H1 (cell line): ENCODE results near the gene EMD. TPM values are rescaled to one million over a fixed set of nuclear protein-coding genes. Genes with fewer than 3 reads are reported as not detected.

ENCODE experiments used
- CTCF ChIA-PET: fragments of 300-600 bp; sonication (Branson Sonifier 250); formaldehyde crosslinking; loops from one replicate; lab custom pipeline; 2021; ENCODE audit not compliant: partially characterized antibody; lab: Charles Lee
- POLR2A ChIA-PET: fragments of 300-600 bp; sonication (Branson Sonifier 250); formaldehyde crosslinking; loops from one replicate; lab custom pipeline; 2021; ENCODE audit warnings: inconsistent platforms; ENCODE audit not compliant: partially characterized antibody; lab: Charles Lee
- DNase-seq, 2 experiments: peaks; one replicate each; pipeline versions ENCODE4 v3.0.0 to v3.0.0-alpha.2; 2010 to 2022; ENCODE audit warnings: low spot score in 2 of 2, low read depth in 1 of 2, mixed read lengths in 1 of 2
- FAIRE-seq: peaks from 2 replicates; lab custom pipeline; 2011; peaks lifted over from hg19 to GRCh38; lab: Jason Lieb, UNC
- H2AFZ ChIP-seq: 2 replicates; pipeline ENCODE4 v1.8.1; 2012; ENCODE audit warnings: low read length, inconsistent platforms
- H2AK5ac ChIP-seq: 2 replicates; pipeline ENCODE4 v1.6.1; 2013; ENCODE audit warnings: low read depth, low read length
- H2BK120ac ChIP-seq: replicated peaks from 2 replicates; pipeline ENCODE3; 2013; ENCODE audit warnings: low read depth, low read length, inconsistent platforms
- H2BK12ac ChIP-seq: 2 replicates; pipeline ENCODE4 v1.6.1; 2013; ENCODE audit warnings: low read depth, low read length
- H2BK15ac ChIP-seq: 2 replicates; pipeline ENCODE4 v1.6.1; 2013; ENCODE audit warnings: low read length
- H2BK20ac ChIP-seq: 2 replicates; pipeline ENCODE4 v1.6.1; 2013; ENCODE audit warnings: low read length
- H2BK5ac ChIP-seq: 2 replicates; pipeline ENCODE4 v1.6.1; 2013; ENCODE audit warnings: low read depth, low read length
- H3K14ac ChIP-seq: 2 replicates; pipeline ENCODE4 v1.6.1; 2013; ENCODE audit warnings: inconsistent platforms; ENCODE audit not compliant: insufficient read length
- H3K18ac ChIP-seq: 2 replicates; pipeline ENCODE4 v1.6.1; 2013; ENCODE audit warnings: low read length; ENCODE audit errors: extremely low read depth
- H3K23ac ChIP-seq: 2 replicates; pipeline ENCODE4 v1.6.1; 2013; ENCODE audit warnings: inconsistent platforms; ENCODE audit not compliant: insufficient read length
- H3K23me2 ChIP-seq: 2 replicates; pipeline ENCODE4 v1.6.1; 2013; ENCODE audit warnings: low read depth, low read length
- H3K27ac ChIP-seq: 2 replicates; pipeline ENCODE4 v1.6.1; 2011; ENCODE audit warnings: low read depth, low read length, inconsistent platforms
- H3K27me3 ChIP-seq, 4 experiments: replicated peaks in 1 of 4; 1 replicate in 1 of 4; 2 replicates in 3 of 4; pipeline versions ENCODE4 v1.6.1 to v1.8.1; 2011 to 2013; ENCODE audit warnings: low read length in 3 of 4, mild to moderate bottlenecking in 3 of 4, inconsistent platforms in 2 of 4, mixed read lengths in 2 of 4, moderate library complexity in 1 of 4; ENCODE audit not compliant: control insufficient read depth in 3 of 4, insufficient read depth in 3 of 4; ENCODE audit errors: extremely low read depth in 1 of 4
- H3K36me3 ChIP-seq, 4 experiments: 2 replicates each; pipeline versions ENCODE4 v1.6.1 to v1.8.1; 2011 to 2013; ENCODE audit warnings: mild to moderate bottlenecking in 4 of 4, low read length in 3 of 4, moderate library complexity in 2 of 4, control low read depth in 1 of 4, inconsistent platforms in 1 of 4; ENCODE audit not compliant: insufficient read depth in 4 of 4, control insufficient read depth in 2 of 4
- H3K4ac ChIP-seq: replicated peaks from 2 replicates; pipeline ENCODE3; 2013; ENCODE audit warnings: low read length, low read depth, mixed read lengths, inconsistent platforms; ENCODE audit not compliant: insufficient read length
- H3K4me1 ChIP-seq, 4 experiments: replicated peaks in 1 of 4; 1 replicate in 1 of 4; 2 replicates in 3 of 4; pipeline versions ENCODE4 v1.6.1 to v1.8.1; 2011 to 2013; ENCODE audit warnings: low read length in 3 of 4, inconsistent platforms in 2 of 4, mixed read lengths in 1 of 4; ENCODE audit not compliant: insufficient read depth in 4 of 4, control insufficient read depth in 3 of 4
- H3K4me2 ChIP-seq, 2 experiments: 2 replicates each; pipeline versions ENCODE4 v1.6.1 to v1.8.1; 2011 to 2013; ENCODE audit warnings: low read depth in 2 of 2, low read length in 2 of 2, control low read depth in 1 of 2, inconsistent platforms in 1 of 2, mild to moderate bottlenecking in 1 of 2; ENCODE audit not compliant: insufficient read depth in 1 of 2
- H3K4me3 ChIP-seq, 4 experiments: fragments of 200-600, 300-600 bp in 1 of 4; sonication (generic), shearing (Covaris generic), sonication (Bioruptor Twin) in 1 of 4; 2 replicates each; pipeline versions ENCODE4 v1.5.1 to v1.8.1; 2011 to 2016; ENCODE audit warnings: low read length in 4 of 4, low read depth in 3 of 4, control low read depth in 2 of 4, inconsistent platforms in 2 of 4, mild to moderate bottlenecking in 2 of 4, mixed read lengths in 1 of 4, moderate library complexity in 1 of 4; ENCODE audit not compliant: insufficient read depth in 2 of 4; ENCODE audit errors: extremely low read depth in 1 of 4
- H3K56ac ChIP-seq: replicated peaks from 2 replicates; pipeline ENCODE3; 2013; ENCODE audit warnings: low read depth, mild to moderate bottlenecking, mixed read lengths, low read length, inconsistent platforms; ENCODE audit not compliant: insufficient read length
- H3K79me1 ChIP-seq: 2 replicates; pipeline ENCODE4 v1.6.1; 2013; ENCODE audit warnings: low read depth, low read length, control low read depth
- H3K79me2 ChIP-seq, 2 experiments: 2 replicates each; pipeline versions ENCODE4 v1.6.1 to v1.8.1; 2012 to 2013; ENCODE audit warnings: low read length in 2 of 2, mild to moderate bottlenecking in 2 of 2, inconsistent platforms in 1 of 2; ENCODE audit not compliant: insufficient read depth in 2 of 2, control insufficient read depth in 1 of 2
- H3K9ac ChIP-seq, 4 experiments: replicated peaks in 1 of 4; 1 replicate in 1 of 4; 2 replicates in 3 of 4; pipeline versions ENCODE4 v1.6.1 to v1.8.1; 2011 to 2013; ENCODE audit warnings: low read depth in 3 of 4, low read length in 3 of 4, control low read depth in 2 of 4, mild to moderate bottlenecking in 2 of 4, moderate library complexity in 2 of 4, inconsistent platforms in 1 of 4; ENCODE audit errors: extremely low read depth in 1 of 4
- H3K9me3 ChIP-seq, 2 experiments: 2 replicates each; pipeline versions ENCODE4 v1.6.1 to v1.8.1; 2012 to 2013; ENCODE audit warnings: mild to moderate bottlenecking in 2 of 2, moderate library complexity in 2 of 2, control low read depth in 1 of 2, inconsistent platforms in 1 of 2, low read depth in 1 of 2, low read length in 1 of 2, mixed read lengths in 1 of 2; ENCODE audit not compliant: insufficient read depth in 2 of 2
- H4K20me1 ChIP-seq, 2 experiments: replicated peaks in 1 of 2; 2 replicates each; pipeline versions ENCODE3 to v1.8.1; 2011 to 2013; ENCODE audit warnings: inconsistent platforms in 2 of 2, low read length in 2 of 2, mild to moderate bottlenecking in 1 of 2; ENCODE audit not compliant: insufficient read depth in 2 of 2, control insufficient read depth in 1 of 2
- H4K5ac ChIP-seq: 2 replicates; pipeline ENCODE4 v1.6.1; 2013; ENCODE audit warnings: low read length, low read depth, mixed read lengths, inconsistent platforms; ENCODE audit not compliant: insufficient read length
- H4K8ac ChIP-seq: 2 replicates; pipeline ENCODE4 v1.8.0; 2013; ENCODE audit warnings: mild to moderate bottlenecking, moderate library complexity, low read length, inconsistent platforms; ENCODE audit not compliant: insufficient read depth; ENCODE audit errors: extremely low read depth
- H4K91ac ChIP-seq: replicated peaks from 2 replicates; pipeline ENCODE3; 2013; ENCODE audit warnings: low read length, mixed read lengths, inconsistent platforms; ENCODE audit not compliant: insufficient read length
- ATF3 ChIP-seq: IDR thresholded peaks from 2 replicates; pipeline ENCODE4 v1.6.1; 2011; ENCODE audit warnings: low read depth, mild to moderate bottlenecking, low read length; ENCODE audit not compliant: insufficient read depth
- EGR1 ChIP-seq: IDR thresholded peaks from 2 replicates; pipeline ENCODE4 v1.6.1; 2011; ENCODE audit warnings: low read depth, low read length, borderline replicate concordance
- ZNF274 ChIP-seq: IDR thresholded peaks from 2 replicates; pipeline ENCODE4 v1.7.0; 2012; ENCODE audit warnings: low read length, borderline replicate concordance; ENCODE audit errors: extremely low read depth
- WGBS, 2 experiments: shearing (Covaris generic) in 1 of 2; methylation state at CpG; one replicate each; pipeline versions ENCODE4 v1.1.6 to v1.1.7; 2013 to 2015; ENCODE audit warnings: low lambda C conversion rate in 2 of 2, mixed read lengths in 2 of 2, inconsistent platforms in 1 of 2, low coverage in 1 of 2, missing lambda C conversion rate in 1 of 2; ENCODE audit not compliant: insufficient replicate concordance in 2 of 2, insufficient coverage in 1 of 2, insufficient read length in 1 of 2; ENCODE audit errors: extremely low coverage in 1 of 2, missing lambda C conversion rate in 1 of 2; 5-methylcytosine and 5-hydroxymethylcytosine counted together
- polyA plus RNA-seq, 7 experiments: library from polyadenylated mRNA; depleted of rRNA in 3 of 7; stranded (reverse) in 5 of 7; unstranded in 2 of 7; fragments of >200 nt in 5 of 7; fragments of 200-250 nt in 2 of 7; gene quantifications; 1 replicate in 5 of 7; 2 replicates in 1 of 7; 4 replicates in 1 of 7; pipeline versions ENCODE4 v1.2.1 to v1.2.3, GENCODE V29; 2011 to 2013; ENCODE audit warnings: missing spikeins in 2 of 7, mixed read lengths in 2 of 7
- total RNA-seq: library from RNA; stranded (reverse); fragmentation: NEBNext Ultra II Directional; extraction: Animal tissue kit (Norgen Biotek cat#: 25700); gene quantifications from 2 replicates; pipeline ENCODE4 v1.2.1, GENCODE V29; 2021

Gene EMD
- total and polyA plus RNA-seq, 2 of the 8 experiments (the other 6 are each of a cell fraction or from before 2014, with no cell fraction given), result 45.5 to 109 TPM

- Histone ChIP-seq H2BK20ac (no peak overlapping the region), H3K23me2 (no peaks in the 10 kb centered on the region), H3K4ac (no peak overlapping the region), H3K9ac (no peak overlapping the region), H4K20me1 (peaks cover 0 to 26% of the 10 kb centered on the region in 2 experiments), H3K4me2 (no peak overlapping the region), H2BK120ac (no peak overlapping the region), H4K5ac (no peak overlapping the region), H3K56ac (no peak overlapping the region), H3K14ac (no peak overlapping the region), H2AK5ac (no peak overlapping the region), H2AFZ (no peak overlapping the region), H3K27me3 (no peaks in the 10 kb centered on the region), H2BK5ac (no peak overlapping the region), H3K79me2 (no peaks in the 10 kb centered on the region), H3K36me3 (peaks cover 31 to 89% (median 70%) of the 10 kb centered on the region in 4 experiments), H2BK12ac (no peak overlapping the region), H3K27ac (no peak overlapping the region), H3K23ac (no peak overlapping the region), H4K8ac (no peak overlapping the region), H3K9me3 (no peaks in the 10 kb centered on the region), H3K4me3 (no peak overlapping the region), H4K91ac (no peak overlapping the region), H3K79me1 (no peaks in the 10 kb centered on the region), H2BK15ac (no peak overlapping the region), H3K4me1 (no peaks in the 10 kb centered on the region), H3K18ac (no peak overlapping the region)
- WGBS, 2 experiments, result 87% methylated on average over 3 of the region's 14 CpGs; no CpG with 5 or more reads in 1 of the 2 experiments
- CTCF ChIA-PET, result no interaction called here
- FAIRE-seq (no peak), DNase-seq (no peak)
- POLR2A ChIA-PET, result interaction anchor here (5.7 to 15.6 kb wide), 2 partner anchors 14 to 47 kb away, joined by 36 to 348 read pairs; partner anchors contain the start of gene RPL10
- TF ChIP-seq ZNF274, result no peak
- TF ChIP-seq ATF3, result no peak
- no peak for TF ChIP-seq EGR1
These were observed 27.1 kb upstream of the EMD start for GRCh38 chrX:154352012-154352401.
